ENCODE data around the gene TMEM179. TPM values are rescaled to one million over a fixed set of nuclear protein-coding genes. Genes with fewer than 3 reads are reported as not detected.

TMEM179 gene
- total RNA-seq, 1 donor from 2014 or later, result 0.75 TPM

DNA sequence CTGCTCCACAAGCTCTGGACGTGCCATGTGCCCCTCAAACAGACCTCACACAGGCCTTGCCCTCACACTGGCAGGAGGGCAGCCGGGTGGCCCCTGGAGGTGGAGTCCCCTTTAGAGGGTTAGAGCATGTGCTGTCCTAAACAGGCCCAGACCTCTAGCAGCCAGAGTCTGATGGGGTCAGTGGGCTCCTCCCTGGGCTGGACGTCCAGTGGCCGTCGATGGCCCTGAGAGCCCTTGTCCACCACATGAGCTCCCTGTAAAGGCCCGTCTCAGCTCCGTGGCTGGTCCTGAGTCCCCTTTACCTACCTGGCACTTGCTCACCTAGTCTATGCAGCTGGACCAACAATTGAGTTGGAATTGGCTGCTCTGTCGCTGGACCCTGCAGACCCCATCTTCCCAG is 3.8 kb downstream of the TMEM179 start:
- no peaks in the 10 kb centered on the region for H3K36me3 Mint-ChIP-seq (ENCODE audit: low read depth)
- no peak overlapping the region for H3K4me3 Mint-ChIP-seq (ENCODE audit: unreplicated experiment)
- H3K27ac Mint-ChIP-seq (ENCODE audit: unreplicated experiment), result no peak overlapping the region
- H3K27me3 Mint-ChIP-seq (ENCODE audit: low read depth), result peaks cover 43% of the 10 kb centered on the region
- peaks cover 8% of the 10 kb centered on the region for H3K4me1 Mint-ChIP-seq (ENCODE audit: low read depth)
- DNase-seq (ENCODE audit: low spot score), result peak; percentile 66
- no peaks in the 10 kb centered on the region for H3K9me3 Mint-ChIP-seq (ENCODE audit: low read depth)
- TF ChIP-seq, protein P1, sequence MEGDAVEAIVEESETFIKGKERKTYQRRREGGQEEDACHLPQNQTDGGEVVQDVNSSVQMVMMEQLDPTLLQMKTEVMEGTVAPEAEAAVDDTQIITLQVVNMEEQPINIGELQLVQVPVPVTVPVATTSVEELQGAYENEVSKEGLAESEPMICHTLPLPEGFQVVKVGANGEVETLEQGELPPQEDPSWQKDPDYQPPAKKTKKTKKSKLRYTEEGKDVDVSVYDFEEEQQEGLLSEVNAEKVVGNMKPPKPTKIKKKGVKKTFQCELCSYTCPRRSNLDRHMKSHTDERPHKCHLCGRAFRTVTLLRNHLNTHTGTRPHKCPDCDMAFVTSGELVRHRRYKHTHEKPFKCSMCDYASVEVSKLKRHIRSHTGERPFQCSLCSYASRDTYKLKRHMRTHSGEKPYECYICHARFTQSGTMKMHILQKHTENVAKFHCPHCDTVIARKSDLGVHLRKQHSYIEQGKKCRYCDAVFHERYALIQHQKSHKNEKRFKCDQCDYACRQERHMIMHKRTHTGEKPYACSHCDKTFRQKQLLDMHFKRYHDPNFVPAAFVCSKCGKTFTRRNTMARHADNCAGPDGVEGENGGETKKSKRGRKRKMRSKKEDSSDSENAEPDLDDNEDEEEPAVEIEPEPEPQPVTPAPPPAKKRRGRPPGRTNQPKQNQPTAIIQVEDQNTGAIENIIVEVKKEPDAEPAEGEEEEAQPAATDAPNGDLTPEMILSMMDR (IDR thresholded peaks at IDR 0.05), result no peak

DNA sequence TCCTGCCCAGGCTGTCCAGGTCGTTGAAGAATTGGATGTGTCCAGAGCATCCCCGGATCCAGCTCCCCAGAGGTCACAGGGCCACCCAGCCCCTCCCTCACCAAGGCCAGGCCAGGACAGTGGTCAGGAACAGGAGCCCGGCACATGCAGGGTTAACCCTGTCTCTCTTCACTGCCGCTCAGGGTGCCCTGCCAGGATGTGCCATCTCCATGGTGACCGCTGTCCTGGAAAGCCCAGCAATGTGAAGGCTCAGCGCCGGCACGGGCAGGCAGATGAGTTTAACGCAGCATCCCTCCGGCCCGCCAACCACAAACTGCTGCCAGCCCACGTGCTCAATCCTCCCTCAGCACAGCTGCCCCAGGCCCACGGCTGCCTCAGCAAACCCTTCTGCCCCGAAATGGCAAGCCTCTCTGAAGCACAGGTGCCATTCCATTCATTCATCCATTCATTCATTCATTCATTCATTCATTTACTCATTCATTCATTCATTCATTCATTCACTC is 4.4 kb downstream of the TMEM179 start:
- peak; percentile 79 for DNase-seq (ENCODE audit: low spot score)
- TF ChIP-seq, protein P1 (IDR thresholded peaks at IDR 0.05), result no peak
- Mint-ChIP-seq H3K36me3 (ENCODE audit: low read depth) (no peaks in the 10 kb centered on the region), H3K4me1 (ENCODE audit: low read depth) (peaks cover 8% of the 10 kb centered on the region), H3K9me3 (ENCODE audit: low read depth) (no peaks in the 10 kb centered on the region), H3K4me3 (ENCODE audit: unreplicated experiment) (no peak overlapping the region), H3K27me3 (ENCODE audit: low read depth) (peaks cover 39% of the 10 kb centered on the region), H3K27ac (ENCODE audit: unreplicated experiment) (no peak overlapping the region)

DNA sequence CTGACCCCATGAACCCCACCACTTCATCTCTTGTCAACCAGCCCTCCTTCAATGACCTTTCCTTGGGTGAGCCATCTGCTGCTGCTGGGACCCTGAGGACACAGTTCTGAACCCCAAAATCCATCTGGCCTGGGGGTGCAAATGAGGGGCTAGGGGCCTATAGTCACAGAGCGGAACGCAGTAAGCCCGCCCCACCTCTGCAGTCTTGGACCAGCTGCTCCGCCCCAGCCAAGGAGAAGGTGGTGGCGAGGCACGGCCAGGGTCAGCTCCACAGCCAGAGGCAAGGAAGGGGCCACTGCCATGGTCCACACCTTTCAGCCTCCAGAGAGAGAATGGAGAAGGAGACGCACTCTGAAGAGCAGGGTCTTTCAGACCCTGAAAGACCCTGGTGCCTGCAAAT is 5.1 kb downstream of the TMEM179 start:
- Mint-ChIP-seq H3K27ac (ENCODE audit: unreplicated experiment) (no peak overlapping the region), H3K27me3 (ENCODE audit: low read depth) (peaks cover 38% of the 10 kb centered on the region)

DNA sequence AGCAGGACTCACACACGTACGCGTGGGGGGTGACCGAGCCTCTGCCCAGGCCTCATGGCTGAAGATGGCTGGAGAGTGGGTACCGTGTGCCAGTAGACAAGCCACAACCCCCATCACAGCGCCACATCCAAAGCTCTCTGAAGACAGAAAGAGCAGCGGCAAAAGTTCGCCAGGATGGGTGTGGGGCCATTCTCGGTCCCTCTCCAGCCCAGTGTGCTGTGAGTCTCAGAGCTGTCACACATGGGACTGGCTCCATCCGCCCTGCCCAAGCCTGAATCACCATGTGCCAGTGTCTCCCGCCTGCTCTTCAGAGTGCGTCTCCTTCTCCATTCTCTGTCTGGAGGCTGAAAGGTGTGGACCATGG is 5.7 kb downstream of the TMEM179 start:
- peaks cover 3% of the 10 kb centered on the region for H3K4me1 Mint-ChIP-seq (ENCODE audit: low read depth)
- H3K27ac Mint-ChIP-seq (ENCODE audit: unreplicated experiment), result no peak overlapping the region
- no peaks in the 10 kb centered on the region for H3K36me3 Mint-ChIP-seq (ENCODE audit: low read depth)
- H3K27me3 Mint-ChIP-seq (ENCODE audit: low read depth), result peaks cover 36% of the 10 kb centered on the region
- no peak for DNase-seq (ENCODE audit: low spot score)
- no peak overlapping the region for H3K4me3 Mint-ChIP-seq (ENCODE audit: unreplicated experiment)
- no peaks in the 10 kb centered on the region for H3K9me3 Mint-ChIP-seq (ENCODE audit: low read depth)
- TF ChIP-seq, protein P1 (IDR thresholded peaks at IDR 0.05), result no peak

More for the DNA sequence above, 5.1 kb downstream of the TMEM179 start:
- peaks cover 8% of the 10 kb centered on the region for H3K4me1 Mint-ChIP-seq (ENCODE audit: low read depth)
- TF ChIP-seq, protein P1 (IDR thresholded peaks at IDR 0.05), result no peak
- peak; percentile 83 for DNase-seq (ENCODE audit: low spot score)
- no peak overlapping the region for H3K4me3 Mint-ChIP-seq (ENCODE audit: unreplicated experiment)
- no peaks in the 10 kb centered on the region for H3K9me3 Mint-ChIP-seq (ENCODE audit: low read depth)
- H3K36me3 Mint-ChIP-seq (ENCODE audit: low read depth), result no peaks in the 10 kb centered on the region

DNA sequence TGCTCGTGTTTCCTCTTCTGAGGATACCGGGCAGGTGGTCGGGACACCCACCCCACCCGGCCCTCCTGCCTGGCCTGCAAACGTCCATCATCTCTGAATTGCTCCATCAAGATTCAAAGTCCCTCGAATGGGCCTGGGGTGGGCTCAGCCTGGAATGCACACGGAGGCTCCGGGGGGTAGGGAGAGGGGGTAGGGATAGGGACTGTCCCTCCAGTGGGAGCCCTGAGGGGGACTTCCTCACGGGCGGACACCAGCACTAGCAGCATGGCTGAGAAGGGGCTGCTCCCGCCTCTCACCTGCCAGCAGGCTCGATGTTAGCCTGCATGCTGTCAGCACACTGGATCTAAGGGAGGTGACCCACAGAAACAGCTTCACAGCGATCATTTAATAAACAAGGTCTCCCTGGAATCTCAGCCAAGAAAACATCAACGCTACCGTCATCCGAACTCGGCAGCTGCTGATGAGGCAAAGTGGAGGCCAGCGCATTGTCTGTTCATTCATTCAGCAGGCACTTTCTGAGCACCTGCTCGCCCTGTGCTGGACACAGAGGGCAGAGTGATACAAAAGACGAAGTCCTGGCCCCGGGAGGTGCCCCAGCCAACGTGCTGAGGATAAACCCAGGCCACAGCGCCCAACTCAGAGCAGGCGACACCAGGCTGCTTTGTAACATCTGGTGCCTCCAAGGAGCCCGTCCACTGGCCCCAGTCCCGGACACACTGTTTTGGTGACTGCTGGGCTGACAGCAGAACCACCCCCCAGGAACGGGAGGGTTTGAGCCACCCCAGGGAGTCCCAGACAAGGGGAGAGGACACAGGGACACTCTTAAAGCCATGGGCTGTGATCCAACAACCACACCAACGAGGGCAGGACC is 6.3 kb downstream of the TMEM179 start:
- peak; percentile 78 for DNase-seq (ENCODE audit: low spot score)
- H3K4me3 Mint-ChIP-seq (ENCODE audit: unreplicated experiment), result no peak overlapping the region
- H3K9me3 Mint-ChIP-seq (ENCODE audit: low read depth), result no peaks in the 10 kb centered on the region
- TF ChIP-seq, protein P1 (IDR thresholded peaks at IDR 0.05), result no peak
- peaks cover 3% of the 10 kb centered on the region for H3K4me1 Mint-ChIP-seq (ENCODE audit: low read depth)
- peaks cover 35% of the 10 kb centered on the region for H3K27me3 Mint-ChIP-seq (ENCODE audit: low read depth)
- H3K27ac Mint-ChIP-seq (ENCODE audit: unreplicated experiment), result no peak overlapping the region
- H3K36me3 Mint-ChIP-seq (ENCODE audit: low read depth), result no peaks in the 10 kb centered on the region
